Keratinocyte (primary cell): ENCODE measurements around the gene FAP. TPM values are rescaled to one million over a fixed set of nuclear protein-coding genes. Genes with fewer than 3 reads are reported as not detected.
A peak's percentile ranks its signal among the peaks of the same experiment; 100 is the strongest.

ENCODE experiments used
- DNase-seq: peaks from one replicate; pipeline ENCODE4 v3.0.0-alpha.2; 2011; ENCODE audit warnings: low read depth, missing footprints, low spot score
- FAIRE-seq: peaks from 2 replicates; lab custom pipeline; 2011; peaks lifted over from hg19 to GRCh38; lab: Jason Lieb, UNC
- H2AFZ ChIP-seq: 2 replicates; pipeline ENCODE4 v1.6.0; 2012; ENCODE audit warnings: low read length, control low read depth, inconsistent platforms; ENCODE audit not compliant: control insufficient read depth
- H3K27ac ChIP-seq: 2 replicates; pipeline ENCODE4 v1.5.1; 2011; ENCODE audit warnings: low read length; ENCODE audit not compliant: control insufficient read depth, insufficient read depth
- H3K27me3 ChIP-seq: 3 replicates; pipeline ENCODE4 v1.6.0; 2011; ENCODE audit warnings: low read length; ENCODE audit not compliant: control insufficient read depth, insufficient read depth; ENCODE audit errors: extremely low read depth
- H3K36me3 ChIP-seq, 2 experiments: 2 replicates in 1 of 2; 3 replicates in 1 of 2; pipeline ENCODE4 v1.5.1; 2011; ENCODE audit warnings: low read length in 2 of 2, mild to moderate bottlenecking in 1 of 2; ENCODE audit not compliant: control insufficient read depth in 2 of 2, insufficient read depth in 2 of 2; ENCODE audit errors: extremely low read depth in 1 of 2
- H3K4me1 ChIP-seq: 3 replicates; pipeline ENCODE4 v1.5.1; 2011; ENCODE audit warnings: low read length; ENCODE audit not compliant: control insufficient read depth, insufficient read depth; ENCODE audit errors: extremely low read depth
- H3K4me2 ChIP-seq: 3 replicates; pipeline ENCODE4 v1.6.0; 2011; ENCODE audit warnings: low read depth, low read length; ENCODE audit not compliant: control insufficient read depth, insufficient read depth; ENCODE audit errors: extremely low read depth
- H3K4me3 ChIP-seq, 3 experiments: fragments of 200-600 bp in 1 of 3; sonication (generic) in 1 of 3; 2 replicates in 2 of 3; 3 replicates in 1 of 3; pipeline ENCODE4 v1.5.1; 2011 to 2016; ENCODE audit warnings: low read length in 3 of 3, mild to moderate bottlenecking in 3 of 3, control low read depth in 2 of 3, inconsistent platforms in 1 of 3, low read depth in 1 of 3, mixed read lengths in 1 of 3, mixed run types in 1 of 3, moderate library complexity in 1 of 3; ENCODE audit not compliant: control insufficient read depth in 2 of 3, insufficient read depth in 2 of 3; ENCODE audit errors: extremely low read depth in 1 of 3
- H3K79me2 ChIP-seq: 2 replicates; pipeline ENCODE4 v1.6.0; 2012; ENCODE audit warnings: low read length; ENCODE audit not compliant: control insufficient read depth, insufficient read depth
- H3K9ac ChIP-seq: 3 replicates; pipeline ENCODE4 v1.6.0; 2011; ENCODE audit warnings: low read length; ENCODE audit not compliant: control insufficient read depth, insufficient read depth; ENCODE audit errors: extremely low read depth
- H3K9me1 ChIP-seq: 3 replicates; pipeline ENCODE4 v1.6.0; 2011; ENCODE audit warnings: low read length; ENCODE audit not compliant: control insufficient read depth, insufficient read depth; ENCODE audit errors: extremely low read depth
- H3K9me3 ChIP-seq: 2 replicates; pipeline ENCODE4 v1.5.1; 2012; ENCODE audit warnings: low read depth, low read length; ENCODE audit not compliant: control insufficient read depth
- H4K20me1 ChIP-seq: 3 replicates; pipeline ENCODE4 v1.6.0; 2011; ENCODE audit warnings: low read length; ENCODE audit not compliant: control insufficient read depth, insufficient read depth; ENCODE audit errors: extremely low read depth
- EZH2 ChIP-seq: IDR thresholded peaks from one replicate; pipeline ENCODE4 v1.6.1; 2012; ENCODE audit warnings: inconsistent platforms, mild to moderate bottlenecking, low read length, moderate library complexity
- dilution Hi-C: fragments of 300-500 bp; cut with MboI; formaldehyde crosslinking; loops from one replicate; pipeline ENCODE4 v1.7.0; 2020; ENCODE audit warnings: low sequenced_read_pairs; ENCODE audit not compliant: extremely low pct_ligation_motif_present
- polyA plus RNA-seq, 5 experiments: library from polyadenylated mRNA; depleted of rRNA in 3 of 5; stranded (reverse) in 3 of 5; stranded (forward) in 1 of 5; unstranded in 1 of 5; fragments of >200 nt; gene quantifications; 1 replicate in 1 of 5; 2 replicates in 3 of 5; 3 replicates in 1 of 5; pipeline versions ENCODE4 v1.2.1 to v1.2.3, GENCODE V29; 2011 to 2012; ENCODE audit warnings: missing spikeins in 2 of 5, low read depth in 1 of 5, low replicate concordance in 1 of 5
- TF ChIP-seq, protein P1 (sequence below), 3 experiments: IDR thresholded peaks in 1 of 3; conservative IDR thresholded peaks in 1 of 3; optimal IDR thresholded peaks in 1 of 3; 2 replicates in 2 of 3; 3 replicates in 1 of 3; pipeline versions ENCODE3 to v1.5.1; 2011; ENCODE audit warnings: low read length in 3 of 3, mild to moderate bottlenecking in 3 of 3, moderate library complexity in 2 of 3, control low read depth in 1 of 3, inconsistent platforms in 1 of 3; ENCODE audit not compliant: insufficient read depth in 2 of 3; ENCODE audit errors: extremely low read depth in 1 of 3

FAP gene
- polyA plus RNA-seq, 1 donor (not counting 4 experiments of a cell fraction or from before 2014, with no cell fraction given): 8.5 TPM

- Histone ChIP-seq H3K4me3 (peak overlapping the region in 2 of 3 experiments; percentile 29 to 47), H3K9me3 (no peaks in the 10 kb centered on the region), H3K4me1 (peaks cover 45% of the 10 kb centered on the region), H3K4me2 (peak overlapping the region; percentile 75), H3K79me2 (no peaks in the 10 kb centered on the region), H3K9ac (peak overlapping the region; percentile 61), H4K20me1 (no peaks in the 10 kb centered on the region), H3K9me1 (no peaks in the 10 kb centered on the region), H3K36me3 (no peaks in the 10 kb centered on the region), H3K27ac (peak overlapping the region; percentile 93), H2AFZ (no peak overlapping the region), H3K27me3 (no peaks in the 10 kb centered on the region)
- dilution Hi-C loops: no loop called here
- FAIRE-seq (no peak), DNase-seq (no peak)
- TF ChIP-seq, protein P1, sequence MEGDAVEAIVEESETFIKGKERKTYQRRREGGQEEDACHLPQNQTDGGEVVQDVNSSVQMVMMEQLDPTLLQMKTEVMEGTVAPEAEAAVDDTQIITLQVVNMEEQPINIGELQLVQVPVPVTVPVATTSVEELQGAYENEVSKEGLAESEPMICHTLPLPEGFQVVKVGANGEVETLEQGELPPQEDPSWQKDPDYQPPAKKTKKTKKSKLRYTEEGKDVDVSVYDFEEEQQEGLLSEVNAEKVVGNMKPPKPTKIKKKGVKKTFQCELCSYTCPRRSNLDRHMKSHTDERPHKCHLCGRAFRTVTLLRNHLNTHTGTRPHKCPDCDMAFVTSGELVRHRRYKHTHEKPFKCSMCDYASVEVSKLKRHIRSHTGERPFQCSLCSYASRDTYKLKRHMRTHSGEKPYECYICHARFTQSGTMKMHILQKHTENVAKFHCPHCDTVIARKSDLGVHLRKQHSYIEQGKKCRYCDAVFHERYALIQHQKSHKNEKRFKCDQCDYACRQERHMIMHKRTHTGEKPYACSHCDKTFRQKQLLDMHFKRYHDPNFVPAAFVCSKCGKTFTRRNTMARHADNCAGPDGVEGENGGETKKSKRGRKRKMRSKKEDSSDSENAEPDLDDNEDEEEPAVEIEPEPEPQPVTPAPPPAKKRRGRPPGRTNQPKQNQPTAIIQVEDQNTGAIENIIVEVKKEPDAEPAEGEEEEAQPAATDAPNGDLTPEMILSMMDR (optimal IDR thresholded peaks at IDR 0.05 in 1 of 3, IDR thresholded peaks at IDR 0.05 in 1 of 3, conservative IDR thresholded peaks at IDR 0.05 in 1 of 3; ENCODE audit: extremely low read depth in 1 of 3, insufficient read depth in 2 of 3, low read length in 3 of 3): no peak
- TF ChIP-seq EZH2: no peak
These were observed 1.8 kb upstream of the FAP start for GRCh38 chr2:162245061-162245460.

GRCh38 chr2:162244541-162245031, 1.3 kb upstream of the FAP start:
- peak overlapping the region; percentile 4 for H2AFZ ChIP-seq
- dilution Hi-C loops: no loop called here
- no peaks in the 10 kb centered on the region for H3K36me3 ChIP-seq
- peak overlapping the region; percentile 61 for H3K9ac ChIP-seq
- peak overlapping the region; percentile 93 for H3K27ac ChIP-seq
- peak overlapping the region; percentile 75 for H3K4me2 ChIP-seq
- no peaks in the 10 kb centered on the region for H3K9me3 ChIP-seq
- H3K9me1 ChIP-seq: no peaks in the 10 kb centered on the region
- H3K4me3 ChIP-seq: peak overlapping the region in 2 of 3 experiments; percentile 29 to 47
- no peaks in the 10 kb centered on the region for H3K79me2 ChIP-seq
- no peaks in the 10 kb centered on the region for H3K27me3 ChIP-seq
- no peaks in the 10 kb centered on the region for H4K20me1 ChIP-seq
- peak; percentile 91 for DNase-seq
- peak; percentile 97 for FAIRE-seq
- peaks cover 45% of the 10 kb centered on the region for H3K4me1 ChIP-seq
- TF ChIP-seq, protein P1 (optimal IDR thresholded peaks at IDR 0.05 in 1 of 3, IDR thresholded peaks at IDR 0.05 in 1 of 3, conservative IDR thresholded peaks at IDR 0.05 in 1 of 3; ENCODE audit: extremely low read depth in 1 of 3, insufficient read depth in 2 of 3, low read length in 3 of 3): no peak
- no peak for TF ChIP-seq EZH2
